H1 (cell line): ENCODE data around the gene CADM1. TPM values are rescaled to one million over a fixed set of nuclear protein-coding genes. Genes with fewer than 3 reads are reported as not detected.

Source experiments
- CTCF ChIA-PET: fragments of 300-600 bp; sonication (Branson Sonifier 250); formaldehyde crosslinking; loops from one replicate; lab custom pipeline; 2021; ENCODE audit not compliant: partially characterized antibody; lab: Charles Lee
- POLR2A ChIA-PET: fragments of 300-600 bp; sonication (Branson Sonifier 250); formaldehyde crosslinking; loops from one replicate; lab custom pipeline; 2021; ENCODE audit warnings: inconsistent platforms; ENCODE audit not compliant: partially characterized antibody; lab: Charles Lee
- DNase-seq, 2 experiments: peaks; one replicate each; pipeline versions ENCODE4 v3.0.0 to v3.0.0-alpha.2; 2010 to 2022; ENCODE audit warnings: low spot score in 2 of 2, low read depth in 1 of 2, mixed read lengths in 1 of 2
- FAIRE-seq: peaks from 2 replicates; lab custom pipeline; 2011; peaks lifted over from hg19 to GRCh38; lab: Jason Lieb, UNC
- H2AFZ ChIP-seq: 2 replicates; pipeline ENCODE4 v1.8.1; 2012; ENCODE audit warnings: low read length, inconsistent platforms
- H2AK5ac ChIP-seq: 2 replicates; pipeline ENCODE4 v1.6.1; 2013; ENCODE audit warnings: low read depth, low read length
- H2BK120ac ChIP-seq: replicated peaks from 2 replicates; pipeline ENCODE3; 2013; ENCODE audit warnings: low read depth, low read length, inconsistent platforms
- H2BK12ac ChIP-seq: 2 replicates; pipeline ENCODE4 v1.6.1; 2013; ENCODE audit warnings: low read depth, low read length
- H2BK15ac ChIP-seq: 2 replicates; pipeline ENCODE4 v1.6.1; 2013; ENCODE audit warnings: low read length
- H2BK20ac ChIP-seq: 2 replicates; pipeline ENCODE4 v1.6.1; 2013; ENCODE audit warnings: low read length
- H2BK5ac ChIP-seq: 2 replicates; pipeline ENCODE4 v1.6.1; 2013; ENCODE audit warnings: low read depth, low read length
- H3K14ac ChIP-seq: 2 replicates; pipeline ENCODE4 v1.6.1; 2013; ENCODE audit warnings: inconsistent platforms; ENCODE audit not compliant: insufficient read length
- H3K18ac ChIP-seq: 2 replicates; pipeline ENCODE4 v1.6.1; 2013; ENCODE audit warnings: low read length; ENCODE audit errors: extremely low read depth
- H3K23ac ChIP-seq: 2 replicates; pipeline ENCODE4 v1.6.1; 2013; ENCODE audit warnings: inconsistent platforms; ENCODE audit not compliant: insufficient read length
- H3K23me2 ChIP-seq: 2 replicates; pipeline ENCODE4 v1.6.1; 2013; ENCODE audit warnings: low read depth, low read length
- H3K27ac ChIP-seq: 2 replicates; pipeline ENCODE4 v1.6.1; 2011; ENCODE audit warnings: low read depth, low read length, inconsistent platforms
- H3K27me3 ChIP-seq, 4 experiments: replicated peaks in 1 of 4; 1 replicate in 1 of 4; 2 replicates in 3 of 4; pipeline versions ENCODE4 v1.6.1 to v1.8.1; 2011 to 2013; ENCODE audit warnings: low read length in 3 of 4, mild to moderate bottlenecking in 3 of 4, inconsistent platforms in 2 of 4, mixed read lengths in 2 of 4, moderate library complexity in 1 of 4; ENCODE audit not compliant: control insufficient read depth in 3 of 4, insufficient read depth in 3 of 4; ENCODE audit errors: extremely low read depth in 1 of 4
- H3K36me3 ChIP-seq, 4 experiments: 2 replicates each; pipeline versions ENCODE4 v1.6.1 to v1.8.1; 2011 to 2013; ENCODE audit warnings: mild to moderate bottlenecking in 4 of 4, low read length in 3 of 4, moderate library complexity in 2 of 4, control low read depth in 1 of 4, inconsistent platforms in 1 of 4; ENCODE audit not compliant: insufficient read depth in 4 of 4, control insufficient read depth in 2 of 4
- H3K4ac ChIP-seq: replicated peaks from 2 replicates; pipeline ENCODE3; 2013; ENCODE audit warnings: low read length, low read depth, mixed read lengths, inconsistent platforms; ENCODE audit not compliant: insufficient read length
- H3K4me1 ChIP-seq, 4 experiments: replicated peaks in 1 of 4; 1 replicate in 1 of 4; 2 replicates in 3 of 4; pipeline versions ENCODE4 v1.6.1 to v1.8.1; 2011 to 2013; ENCODE audit warnings: low read length in 3 of 4, inconsistent platforms in 2 of 4, mixed read lengths in 1 of 4; ENCODE audit not compliant: insufficient read depth in 4 of 4, control insufficient read depth in 3 of 4
- H3K4me2 ChIP-seq, 2 experiments: 2 replicates each; pipeline versions ENCODE4 v1.6.1 to v1.8.1; 2011 to 2013; ENCODE audit warnings: low read depth in 2 of 2, low read length in 2 of 2, control low read depth in 1 of 2, inconsistent platforms in 1 of 2, mild to moderate bottlenecking in 1 of 2; ENCODE audit not compliant: insufficient read depth in 1 of 2
- H3K4me3 ChIP-seq, 4 experiments: fragments of 200-600, 300-600 bp in 1 of 4; sonication (generic), shearing (Covaris generic), sonication (Bioruptor Twin) in 1 of 4; 2 replicates each; pipeline versions ENCODE4 v1.5.1 to v1.8.1; 2011 to 2016; ENCODE audit warnings: low read length in 4 of 4, low read depth in 3 of 4, control low read depth in 2 of 4, inconsistent platforms in 2 of 4, mild to moderate bottlenecking in 2 of 4, mixed read lengths in 1 of 4, moderate library complexity in 1 of 4; ENCODE audit not compliant: insufficient read depth in 2 of 4; ENCODE audit errors: extremely low read depth in 1 of 4
- H3K56ac ChIP-seq: replicated peaks from 2 replicates; pipeline ENCODE3; 2013; ENCODE audit warnings: low read depth, mild to moderate bottlenecking, mixed read lengths, low read length, inconsistent platforms; ENCODE audit not compliant: insufficient read length
- H3K79me1 ChIP-seq: 2 replicates; pipeline ENCODE4 v1.6.1; 2013; ENCODE audit warnings: low read depth, low read length, control low read depth
- H3K79me2 ChIP-seq, 2 experiments: 2 replicates each; pipeline versions ENCODE4 v1.6.1 to v1.8.1; 2012 to 2013; ENCODE audit warnings: low read length in 2 of 2, mild to moderate bottlenecking in 2 of 2, inconsistent platforms in 1 of 2; ENCODE audit not compliant: insufficient read depth in 2 of 2, control insufficient read depth in 1 of 2
- H3K9ac ChIP-seq, 4 experiments: replicated peaks in 1 of 4; 1 replicate in 1 of 4; 2 replicates in 3 of 4; pipeline versions ENCODE4 v1.6.1 to v1.8.1; 2011 to 2013; ENCODE audit warnings: low read depth in 3 of 4, low read length in 3 of 4, control low read depth in 2 of 4, mild to moderate bottlenecking in 2 of 4, moderate library complexity in 2 of 4, inconsistent platforms in 1 of 4; ENCODE audit errors: extremely low read depth in 1 of 4
- H3K9me3 ChIP-seq, 2 experiments: 2 replicates each; pipeline versions ENCODE4 v1.6.1 to v1.8.1; 2012 to 2013; ENCODE audit warnings: mild to moderate bottlenecking in 2 of 2, moderate library complexity in 2 of 2, control low read depth in 1 of 2, inconsistent platforms in 1 of 2, low read depth in 1 of 2, low read length in 1 of 2, mixed read lengths in 1 of 2; ENCODE audit not compliant: insufficient read depth in 2 of 2
- H4K20me1 ChIP-seq, 2 experiments: replicated peaks in 1 of 2; 2 replicates each; pipeline versions ENCODE3 to v1.8.1; 2011 to 2013; ENCODE audit warnings: inconsistent platforms in 2 of 2, low read length in 2 of 2, mild to moderate bottlenecking in 1 of 2; ENCODE audit not compliant: insufficient read depth in 2 of 2, control insufficient read depth in 1 of 2
- H4K5ac ChIP-seq: 2 replicates; pipeline ENCODE4 v1.6.1; 2013; ENCODE audit warnings: low read length, low read depth, mixed read lengths, inconsistent platforms; ENCODE audit not compliant: insufficient read length
- H4K8ac ChIP-seq: 2 replicates; pipeline ENCODE4 v1.8.0; 2013; ENCODE audit warnings: mild to moderate bottlenecking, moderate library complexity, low read length, inconsistent platforms; ENCODE audit not compliant: insufficient read depth; ENCODE audit errors: extremely low read depth
- H4K91ac ChIP-seq: replicated peaks from 2 replicates; pipeline ENCODE3; 2013; ENCODE audit warnings: low read length, mixed read lengths, inconsistent platforms; ENCODE audit not compliant: insufficient read length
- BACH1 ChIP-seq: IDR thresholded peaks from 2 replicates; pipeline ENCODE4 v1.6.1; 2012; ENCODE audit warnings: low read length, improper control_type of control experiment
- CEBPB ChIP-seq: IDR thresholded peaks from 2 replicates; pipeline ENCODE4 v1.6.1; 2012; ENCODE audit warnings: low read depth, low read length
- CTBP2 ChIP-seq: IDR thresholded peaks from 2 replicates; pipeline ENCODE4 v1.7.0; 2011; ENCODE audit warnings: borderline replicate concordance, mild to moderate bottlenecking, moderate library complexity, mixed read lengths, low read length; ENCODE audit not compliant: insufficient read depth, insufficient read length
- EZH2 ChIP-seq: fragments of 200-600 bp; sonication (generic); IDR thresholded peaks from 2 replicates; pipeline ENCODE4 v1.7.1; 2012; ENCODE audit warnings: low read depth, mild to moderate bottlenecking, moderate library complexity, low read length, inconsistent platforms; ENCODE audit not compliant: severe bottlenecking
- GABPA ChIP-seq: IDR thresholded peaks from 2 replicates; pipeline ENCODE4 v1.6.1; 2011; ENCODE audit warnings: mild to moderate bottlenecking, low read length, moderate library complexity, borderline replicate concordance; ENCODE audit not compliant: insufficient read depth
- GTF2F1 ChIP-seq: IDR thresholded peaks from 2 replicates; pipeline ENCODE4 v1.6.1; 2012; ENCODE audit warnings: low read depth, low read length, improper control_type of control experiment, borderline replicate concordance
- HDAC6 ChIP-seq: IDR thresholded peaks from one replicate; pipeline ENCODE4 v1.7.1; 2012; ENCODE audit warnings: low read depth, mild to moderate bottlenecking, inconsistent platforms, low read length, moderate library complexity
- PHF8 ChIP-seq: fragments of 200-600 bp; sonication (generic); conservative IDR thresholded peaks from 2 replicates; pipeline ENCODE4 v1.7.1; 2012; ENCODE audit warnings: low read depth, mild to moderate bottlenecking, inconsistent platforms, low read length, moderate library complexity
- POLR2AphosphoS5 ChIP-seq: IDR thresholded peaks from 2 replicates; pipeline ENCODE4 v1.6.1; 2011; ENCODE audit warnings: low read depth, low read length
- SIN3A ChIP-seq, 2 experiments: IDR thresholded peaks in 1 of 2; conservative IDR thresholded peaks in 1 of 2; 2 replicates each; pipeline ENCODE4 v1.6.1; 2011 to 2012; ENCODE audit warnings: low read length in 2 of 2, improper control_type of control experiment in 1 of 2, low read depth in 1 of 2, mild to moderate bottlenecking in 1 of 2
- SP4 ChIP-seq: IDR thresholded peaks from 2 replicates; pipeline ENCODE4 v1.6.1; 2012; ENCODE audit warnings: low read length, inconsistent platforms
- ZNF274 ChIP-seq: IDR thresholded peaks from 2 replicates; pipeline ENCODE4 v1.7.0; 2012; ENCODE audit warnings: low read length, borderline replicate concordance; ENCODE audit errors: extremely low read depth
- WGBS, 2 experiments: shearing (Covaris generic) in 1 of 2; methylation state at CpG; one replicate each; pipeline versions ENCODE4 v1.1.6 to v1.1.7; 2013 to 2015; ENCODE audit warnings: low lambda C conversion rate in 2 of 2, mixed read lengths in 2 of 2, inconsistent platforms in 1 of 2, low coverage in 1 of 2, missing lambda C conversion rate in 1 of 2; ENCODE audit not compliant: insufficient replicate concordance in 2 of 2, insufficient coverage in 1 of 2, insufficient read length in 1 of 2; ENCODE audit errors: extremely low coverage in 1 of 2, missing lambda C conversion rate in 1 of 2; 5-methylcytosine and 5-hydroxymethylcytosine counted together
- polyA plus RNA-seq, 7 experiments: library from polyadenylated mRNA; depleted of rRNA in 3 of 7; stranded (reverse) in 5 of 7; unstranded in 2 of 7; fragments of >200 nt in 5 of 7; fragments of 200-250 nt in 2 of 7; gene quantifications; 1 replicate in 5 of 7; 2 replicates in 1 of 7; 4 replicates in 1 of 7; pipeline versions ENCODE4 v1.2.1 to v1.2.3, GENCODE V29; 2011 to 2013; ENCODE audit warnings: missing spikeins in 2 of 7, mixed read lengths in 2 of 7
- total RNA-seq: library from RNA; stranded (reverse); fragmentation: NEBNext Ultra II Directional; extraction: Animal tissue kit (Norgen Biotek cat#: 25700); gene quantifications from 2 replicates; pipeline ENCODE4 v1.2.1, GENCODE V29; 2021

The CADM1 gene
- total and polyA plus RNA-seq, 2 of the 8 experiments (the other 6 are each of a cell fraction or from before 2014, with no cell fraction given), result 8.3 to 25.3 TPM

DNA sequence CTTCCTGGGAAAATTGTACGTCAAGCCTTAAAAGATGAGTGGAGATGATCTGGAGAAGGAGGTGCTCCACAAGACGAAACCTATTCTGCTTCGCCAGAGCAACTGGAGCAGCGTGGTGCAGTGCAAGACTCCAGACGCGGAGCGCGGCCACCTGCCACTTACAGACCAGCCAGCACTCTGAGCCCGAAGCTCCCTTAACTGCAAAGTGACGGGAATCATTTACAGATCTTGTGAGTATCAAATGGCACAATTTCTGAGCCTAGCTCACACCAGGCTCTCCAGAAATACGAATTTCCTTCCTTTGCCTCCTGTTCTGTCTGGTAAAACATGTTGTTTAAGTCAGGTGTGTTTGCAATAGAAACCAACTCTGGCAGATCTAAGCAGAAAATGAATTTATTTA is 369.3 kb downstream of the CADM1 start:
- no peak overlapping the region for H3K4me3 ChIP-seq
- H4K91ac ChIP-seq, result no peak overlapping the region
- CTCF ChIA-PET, result interaction anchor here (1.3 kb wide), 1 partner anchor 360 kb away, joined by 3 read pairs; no protein-coding TSS in a partner anchor
- no peak overlapping the region for H3K18ac ChIP-seq
- H4K8ac ChIP-seq, result no peak overlapping the region
- H3K36me3 ChIP-seq, result no peaks in the 10 kb centered on the region
- H4K5ac ChIP-seq, result no peak overlapping the region
- H3K9ac ChIP-seq, result no peak overlapping the region
- no peak overlapping the region for H2AFZ ChIP-seq
- no peaks in the 10 kb centered on the region for H3K27me3 ChIP-seq
- no peaks in the 10 kb centered on the region for H4K20me1 ChIP-seq
- FAIRE-seq (no peak), DNase-seq (no peak)
- H3K9me3 ChIP-seq, result no peaks in the 10 kb centered on the region
- H3K4me2 ChIP-seq, result no peak overlapping the region
- no peak overlapping the region for H2BK15ac ChIP-seq
- H3K56ac ChIP-seq, result no peak overlapping the region
- no peak overlapping the region for H3K14ac ChIP-seq
- peaks cover 0 to 4% (median 1%) of the 10 kb centered on the region in 4 experiments; a peak in 2 of 7 replicates for H3K4me1 ChIP-seq
- 87% methylated on average over 11 of the region's 11 CpGs; no CpG with 5 or more reads in 1 of the 2 experiments for WGBS, 2 experiments
- H3K27ac ChIP-seq, result no peak overlapping the region
- H2BK20ac ChIP-seq, result no peak overlapping the region
- no peaks in the 10 kb centered on the region for H3K79me1 ChIP-seq
- POLR2A ChIA-PET, result no interaction called here
- no peak overlapping the region for H2BK120ac ChIP-seq
- no peak overlapping the region for H3K23ac ChIP-seq
- no peaks in the 10 kb centered on the region for H3K79me2 ChIP-seq
- H2BK12ac ChIP-seq, result no peak overlapping the region
- H3K23me2 ChIP-seq, result no peaks in the 10 kb centered on the region; the same call in 1 of the 2 replicates
- no peak overlapping the region for H3K4ac ChIP-seq
- H2BK5ac ChIP-seq, result no peak overlapping the region
- TF ChIP-seq CEBPB (no peak), SP4 (no peak), POLR2AphosphoS5 (no peak), BACH1 (no peak), SIN3A (conservative IDR thresholded peaks at IDR 0.05 in 1 of 2, IDR thresholded peaks at IDR 0.05 in 1 of 2; ENCODE audit: low read depth in 1 of 2, low read length in 2 of 2) (no peak), CTBP2 (no peak), EZH2 (no peak), ZNF274 (no peak), PHF8 (no peak), HDAC6 (no peak), GTF2F1 (no peak), GABPA (no peak)
- TF ChIP-seq, all 59 proteins: peak for 0
- H2AK5ac ChIP-seq, result no peak overlapping the region
